Measurements from ENCODE around the gene HHLA2.

- TF ChIP-seq EZH2 (IDR thresholded peaks at IDR 0.05; ENCODE audit: low read length, unreplicated experiment) (no peak), EZH2phosphoT487 (IDR thresholded peaks at IDR 0.05; ENCODE audit: borderline replicate concordance, low read length) (no peak)
Observed at GRCh38 chr3:108394563-108394962, 98.2 kb downstream of the HHLA2 start.

Measured in PC-3 (cell line).